ENCODE measurements around the gene KLHL10. TPM values are rescaled to one million over a fixed set of nuclear protein-coding genes. Genes with fewer than 3 reads are reported as not detected.

KLHL10 gene
- polyA plus RNA-seq, 1 of the 3 experiments (the other 2 are of a cell fraction), result 0.02 TPM

DNA sequence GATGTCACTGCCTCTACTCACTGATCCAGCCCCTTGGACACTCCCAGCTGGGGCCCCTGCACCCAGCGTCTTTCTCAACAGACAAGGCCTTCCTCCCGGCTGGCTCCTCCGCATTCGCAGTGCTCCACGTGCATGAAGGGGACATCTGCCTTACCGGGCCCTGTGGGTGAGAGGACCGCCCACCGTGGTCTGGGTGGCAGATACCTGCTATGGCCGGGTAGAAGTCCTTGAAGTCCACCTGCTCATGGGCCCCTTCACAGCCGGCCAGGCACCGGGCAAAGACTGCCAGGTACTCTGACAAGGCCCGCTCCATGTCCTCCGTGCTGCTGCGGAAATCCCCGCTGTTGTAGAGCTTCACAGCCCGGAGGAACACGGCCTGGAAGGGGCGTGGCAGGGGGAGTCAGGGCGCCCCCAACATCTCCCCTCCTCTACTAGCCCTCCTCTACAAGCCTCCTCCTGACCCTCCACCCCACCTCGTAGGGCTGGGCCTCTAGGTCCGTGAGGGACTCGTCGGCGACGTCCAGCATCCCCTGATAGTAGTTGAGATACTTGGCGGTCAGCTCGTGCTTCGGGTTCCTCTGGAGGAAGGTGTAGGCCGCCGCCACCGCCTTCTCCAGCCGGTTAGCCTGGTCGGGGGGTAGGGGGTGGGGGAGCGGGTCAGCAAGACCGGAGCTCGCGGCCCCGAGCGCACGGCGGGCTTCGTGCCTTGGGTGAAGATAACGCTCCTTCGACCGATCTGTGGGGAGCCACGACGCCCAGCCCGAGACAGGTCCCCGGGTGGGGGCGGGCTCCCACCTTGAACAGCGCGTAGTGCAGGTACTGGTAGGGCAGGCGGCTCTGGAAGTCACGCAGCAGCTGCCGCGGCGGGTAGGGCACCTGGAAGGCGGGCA, 26.7 kb upstream of the KLHL10 start:
- CTCF ChIA-PET, result interaction anchor here (0.7 to 20.2 kb wide), 24 partner anchors 10 to 308 kb away, joined by 3 to 405 read pairs (median 5); partner anchors contain the start of genes CNP, HAP1, JUP and KLHL11
- POLR2A ChIA-PET, result interaction anchor here (0.6 to 2.4 kb wide), 5 partner anchors 24 to 1386 kb away, joined by 3 to 12 read pairs (median 4); partner anchors contain the start of genes EIF1, JUP and KLHL11
- Histone ChIP-seq H3K27me3 (ENCODE audit: insufficient read depth) (no peaks in the 10 kb centered on the region), H3K79me2 (ENCODE audit: insufficient read depth) (peaks cover 65% of the 10 kb centered on the region), H3K9ac (peak overlapping the region; percentile 87), H3K4me1 (ENCODE audit: control insufficient read depth in 1 of 2, insufficient read depth in 2 of 2, low read depth in 1 of 2, low read length in 1 of 2) (peaks cover 15 to 24% of the 10 kb centered on the region in 2 experiments; a peak in 2 of 4 replicates), H3F3A (replicated peaks; ENCODE audit: insufficient read depth) (no peaks in the 10 kb centered on the region), H2AFZ (ENCODE audit: low read depth) (peak overlapping the region; percentile 92), H3K36me3 (replicated peaks in 1 of 2; ENCODE audit: control insufficient read depth in 1 of 2, insufficient read depth in 2 of 2, low read length in 1 of 2) (peaks cover 7 to 8% of the 10 kb centered on the region in 2 experiments), H3K9me3 (no peaks in the 10 kb centered on the region), H3K4me3 (ENCODE audit: low read depth in 2 of 2, low read length in 1 of 2) (peak overlapping the region; percentile 75 to 93), H3K9me2 (no peaks in the 10 kb centered on the region), H3K4me2 (peak overlapping the region; percentile 99), H4K20me1 (ENCODE audit: insufficient read depth) (peaks cover 13% of the 10 kb centered on the region), H3K27ac (ENCODE audit: low read depth in 2 of 2, low read length in 1 of 2) (peak overlapping the region; percentile 80 to 87; a peak in 3 of 4 replicates)
- peak; percentile 71 for DNase-seq
- TF ChIP-seq NFIC (IDR thresholded peaks at IDR 0.05; ENCODE audit: borderline replicate concordance) (no peak), FOXM1 (IDR thresholded peaks at IDR 0.05; ENCODE audit: low read depth) (no peak), POLR2AphosphoS5 (IDR thresholded peaks at IDR 0.05; ENCODE audit: low read depth, low read length) (no peak), JUND (IDR thresholded peaks at IDR 0.05) (no peak)
- TF ChIP-seq, protein P1, sequence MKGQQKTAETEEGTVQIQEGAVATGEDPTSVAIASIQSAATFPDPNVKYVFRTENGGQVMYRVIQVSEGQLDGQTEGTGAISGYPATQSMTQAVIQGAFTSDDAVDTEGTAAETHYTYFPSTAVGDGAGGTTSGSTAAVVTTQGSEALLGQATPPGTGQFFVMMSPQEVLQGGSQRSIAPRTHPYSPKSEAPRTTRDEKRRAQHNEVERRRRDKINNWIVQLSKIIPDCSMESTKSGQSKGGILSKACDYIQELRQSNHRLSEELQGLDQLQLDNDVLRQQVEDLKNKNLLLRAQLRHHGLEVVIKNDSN (IDR thresholded peaks at IDR 0.05; ENCODE audit: borderline replicate concordance, low read depth), result no peak
- TF ChIP-seq, protein P2, sequence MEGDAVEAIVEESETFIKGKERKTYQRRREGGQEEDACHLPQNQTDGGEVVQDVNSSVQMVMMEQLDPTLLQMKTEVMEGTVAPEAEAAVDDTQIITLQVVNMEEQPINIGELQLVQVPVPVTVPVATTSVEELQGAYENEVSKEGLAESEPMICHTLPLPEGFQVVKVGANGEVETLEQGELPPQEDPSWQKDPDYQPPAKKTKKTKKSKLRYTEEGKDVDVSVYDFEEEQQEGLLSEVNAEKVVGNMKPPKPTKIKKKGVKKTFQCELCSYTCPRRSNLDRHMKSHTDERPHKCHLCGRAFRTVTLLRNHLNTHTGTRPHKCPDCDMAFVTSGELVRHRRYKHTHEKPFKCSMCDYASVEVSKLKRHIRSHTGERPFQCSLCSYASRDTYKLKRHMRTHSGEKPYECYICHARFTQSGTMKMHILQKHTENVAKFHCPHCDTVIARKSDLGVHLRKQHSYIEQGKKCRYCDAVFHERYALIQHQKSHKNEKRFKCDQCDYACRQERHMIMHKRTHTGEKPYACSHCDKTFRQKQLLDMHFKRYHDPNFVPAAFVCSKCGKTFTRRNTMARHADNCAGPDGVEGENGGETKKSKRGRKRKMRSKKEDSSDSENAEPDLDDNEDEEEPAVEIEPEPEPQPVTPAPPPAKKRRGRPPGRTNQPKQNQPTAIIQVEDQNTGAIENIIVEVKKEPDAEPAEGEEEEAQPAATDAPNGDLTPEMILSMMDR (IDR thresholded peaks at IDR 0.05), result no peak
- TF ChIP-seq, protein P3, sequence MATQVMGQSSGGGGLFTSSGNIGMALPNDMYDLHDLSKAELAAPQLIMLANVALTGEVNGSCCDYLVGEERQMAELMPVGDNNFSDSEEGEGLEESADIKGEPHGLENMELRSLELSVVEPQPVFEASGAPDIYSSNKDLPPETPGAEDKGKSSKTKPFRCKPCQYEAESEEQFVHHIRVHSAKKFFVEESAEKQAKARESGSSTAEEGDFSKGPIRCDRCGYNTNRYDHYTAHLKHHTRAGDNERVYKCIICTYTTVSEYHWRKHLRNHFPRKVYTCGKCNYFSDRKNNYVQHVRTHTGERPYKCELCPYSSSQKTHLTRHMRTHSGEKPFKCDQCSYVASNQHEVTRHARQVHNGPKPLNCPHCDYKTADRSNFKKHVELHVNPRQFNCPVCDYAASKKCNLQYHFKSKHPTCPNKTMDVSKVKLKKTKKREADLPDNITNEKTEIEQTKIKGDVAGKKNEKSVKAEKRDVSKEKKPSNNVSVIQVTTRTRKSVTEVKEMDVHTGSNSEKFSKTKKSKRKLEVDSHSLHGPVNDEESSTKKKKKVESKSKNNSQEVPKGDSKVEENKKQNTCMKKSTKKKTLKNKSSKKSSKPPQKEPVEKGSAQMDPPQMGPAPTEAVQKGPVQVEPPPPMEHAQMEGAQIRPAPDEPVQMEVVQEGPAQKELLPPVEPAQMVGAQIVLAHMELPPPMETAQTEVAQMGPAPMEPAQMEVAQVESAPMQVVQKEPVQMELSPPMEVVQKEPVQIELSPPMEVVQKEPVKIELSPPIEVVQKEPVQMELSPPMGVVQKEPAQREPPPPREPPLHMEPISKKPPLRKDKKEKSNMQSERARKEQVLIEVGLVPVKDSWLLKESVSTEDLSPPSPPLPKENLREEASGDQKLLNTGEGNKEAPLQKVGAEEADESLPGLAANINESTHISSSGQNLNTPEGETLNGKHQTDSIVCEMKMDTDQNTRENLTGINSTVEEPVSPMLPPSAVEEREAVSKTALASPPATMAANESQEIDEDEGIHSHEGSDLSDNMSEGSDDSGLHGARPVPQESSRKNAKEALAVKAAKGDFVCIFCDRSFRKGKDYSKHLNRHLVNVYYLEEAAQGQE (IDR thresholded peaks at IDR 0.05; ENCODE audit: low read depth, low read length), result no peak
- WGBS (ENCODE audit: low lambda C conversion rate), result 42% methylated on average over 27 of the region's 58 CpGs

Measured in SK-N-SH (cell line).